Right atrium auricular region (tissue), 2 donors: ENCODE measurements around the gene PCDHGC3. TPM values are rescaled to one million over a fixed set of nuclear protein-coding genes. Genes with fewer than 3 reads are reported as not detected.

Source experiments
- DNase-seq: peaks from one replicate; pipeline ENCODE4 v3.0.0-alpha.2; 2019; ENCODE audit warnings: low spot score
- H3K27ac ChIP-seq, 2 donors: fragments of 200-600 bp; sonication (generic); 1 replicate in 1 of 2; 2 replicates in 1 of 2; pipeline ENCODE4 v1.5.1; 2016 to 2019
- H3K27me3 ChIP-seq, 2 donors: fragments of 200-600 bp; sonication (generic); one replicate each; pipeline versions ENCODE4 v1.5.1 to v1.6.0; 2017 to 2019
- H3K36me3 ChIP-seq: fragments of 200-600 bp; sonication (generic); one replicate; pipeline ENCODE4 v1.5.1; 2016
- H3K4me1 ChIP-seq, 2 donors: fragments of 200-600 bp; sonication (generic); one replicate each; pipeline versions ENCODE4 v1.5.1 to v1.6.0; 2017 to 2019
- H3K4me3 ChIP-seq, 2 donors: fragments of 200-600 bp; sonication (generic); 1 replicate in 1 of 2; 2 replicates in 1 of 2; pipeline ENCODE4 v1.5.1; 2017 to 2019; ENCODE audit warnings: mild to moderate bottlenecking in 1 of 2, moderate library complexity in 1 of 2
- H3K9me3 ChIP-seq, 2 donors: fragments of 200-600 bp; sonication (generic); one replicate each; pipeline ENCODE4 v1.5.1; 2019
- total RNA-seq, 2 donors: library from RNA; depleted of rRNA; stranded (reverse); fragments of >200 nt; gene quantifications; one replicate each; pipeline ENCODE4 v1.1.0, GENCODE V29; 2016
- TF ChIP-seq, protein P1 (sequence below), 2 donors: fragments of 200-600 bp; sonication (generic); IDR thresholded peaks; one replicate each; pipeline ENCODE4 v1.5.1; 2019; ENCODE audit warnings: antibody characterized with exemption in 2 of 2

The PCDHGC3 gene
- total RNA-seq, 2 donors from 2014 or later, result 24.1 to 38.3 TPM

DNA sequence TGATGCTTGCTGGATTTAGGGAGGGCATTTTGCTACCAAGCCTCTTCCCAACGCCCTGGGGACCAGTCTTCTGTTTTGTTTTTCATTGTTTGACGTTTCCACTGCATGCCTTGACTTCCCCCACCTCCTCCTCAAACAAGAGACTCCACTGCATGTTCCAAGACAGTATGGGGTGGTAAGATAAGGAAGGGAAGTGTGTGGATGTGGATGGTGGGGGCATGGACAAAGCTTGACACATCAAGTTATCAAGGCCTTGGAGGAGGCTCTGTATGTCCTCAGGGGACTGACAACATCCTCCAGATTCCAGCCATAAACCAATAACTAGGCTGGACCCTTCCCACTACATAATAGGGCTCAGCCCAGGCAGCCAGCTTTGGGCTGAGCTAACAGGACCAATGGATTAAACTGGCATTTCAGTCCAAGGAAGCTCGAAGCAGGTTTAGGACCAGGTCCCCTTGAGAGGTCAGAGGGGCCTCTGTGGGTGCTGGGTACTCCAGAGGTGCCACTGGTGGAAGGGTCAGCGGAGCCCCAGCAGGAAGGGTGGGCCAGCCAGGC lies 36.1 kb downstream of the PCDHGC3 start:
- Histone ChIP-seq H3K4me3 (no peak overlapping the region), H3K27me3 (no peaks in the 10 kb centered on the region), H3K4me1 (peaks cover 0 to 84% of the 10 kb centered on the region in 2 donors), H3K27ac (peak overlapping the region; percentile 76 to 85), H3K36me3 (peaks cover 23% of the 10 kb centered on the region), H3K9me3 (no peaks in the 10 kb centered on the region)
- TF ChIP-seq, protein P1, sequence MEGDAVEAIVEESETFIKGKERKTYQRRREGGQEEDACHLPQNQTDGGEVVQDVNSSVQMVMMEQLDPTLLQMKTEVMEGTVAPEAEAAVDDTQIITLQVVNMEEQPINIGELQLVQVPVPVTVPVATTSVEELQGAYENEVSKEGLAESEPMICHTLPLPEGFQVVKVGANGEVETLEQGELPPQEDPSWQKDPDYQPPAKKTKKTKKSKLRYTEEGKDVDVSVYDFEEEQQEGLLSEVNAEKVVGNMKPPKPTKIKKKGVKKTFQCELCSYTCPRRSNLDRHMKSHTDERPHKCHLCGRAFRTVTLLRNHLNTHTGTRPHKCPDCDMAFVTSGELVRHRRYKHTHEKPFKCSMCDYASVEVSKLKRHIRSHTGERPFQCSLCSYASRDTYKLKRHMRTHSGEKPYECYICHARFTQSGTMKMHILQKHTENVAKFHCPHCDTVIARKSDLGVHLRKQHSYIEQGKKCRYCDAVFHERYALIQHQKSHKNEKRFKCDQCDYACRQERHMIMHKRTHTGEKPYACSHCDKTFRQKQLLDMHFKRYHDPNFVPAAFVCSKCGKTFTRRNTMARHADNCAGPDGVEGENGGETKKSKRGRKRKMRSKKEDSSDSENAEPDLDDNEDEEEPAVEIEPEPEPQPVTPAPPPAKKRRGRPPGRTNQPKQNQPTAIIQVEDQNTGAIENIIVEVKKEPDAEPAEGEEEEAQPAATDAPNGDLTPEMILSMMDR (IDR thresholded peaks at IDR 0.05), result no peak
- DNase-seq, result no peak

DNA sequence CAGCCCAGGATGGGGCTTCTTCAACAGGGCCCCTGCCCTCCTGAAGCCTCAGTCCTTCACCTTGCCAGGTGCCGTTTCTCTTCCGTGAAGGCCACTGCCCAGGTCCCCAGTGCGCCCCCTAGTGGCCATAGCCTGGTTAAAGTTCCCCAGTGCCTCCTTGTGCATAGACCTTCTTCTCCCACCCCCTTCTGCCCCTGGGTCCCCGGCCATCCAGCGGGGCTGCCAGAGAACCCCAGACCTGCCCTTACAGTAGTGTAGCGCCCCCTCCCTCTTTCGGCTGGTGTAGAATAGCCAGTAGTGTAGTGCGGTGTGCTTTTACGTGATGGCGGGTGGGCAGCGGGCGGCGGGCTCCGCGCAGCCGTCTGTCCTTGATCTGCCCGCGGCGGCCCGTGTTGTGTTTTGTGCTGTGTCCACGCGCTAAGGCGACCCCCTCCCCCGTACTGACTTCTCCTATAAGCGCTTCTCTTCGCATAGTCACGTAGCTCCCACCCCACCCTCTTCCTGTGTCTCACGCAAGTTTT lies 36.7 kb downstream of the PCDHGC3 start:
- peaks cover 0 to 78% of the 10 kb centered on the region in 2 donors for H3K4me1 ChIP-seq

DNA sequence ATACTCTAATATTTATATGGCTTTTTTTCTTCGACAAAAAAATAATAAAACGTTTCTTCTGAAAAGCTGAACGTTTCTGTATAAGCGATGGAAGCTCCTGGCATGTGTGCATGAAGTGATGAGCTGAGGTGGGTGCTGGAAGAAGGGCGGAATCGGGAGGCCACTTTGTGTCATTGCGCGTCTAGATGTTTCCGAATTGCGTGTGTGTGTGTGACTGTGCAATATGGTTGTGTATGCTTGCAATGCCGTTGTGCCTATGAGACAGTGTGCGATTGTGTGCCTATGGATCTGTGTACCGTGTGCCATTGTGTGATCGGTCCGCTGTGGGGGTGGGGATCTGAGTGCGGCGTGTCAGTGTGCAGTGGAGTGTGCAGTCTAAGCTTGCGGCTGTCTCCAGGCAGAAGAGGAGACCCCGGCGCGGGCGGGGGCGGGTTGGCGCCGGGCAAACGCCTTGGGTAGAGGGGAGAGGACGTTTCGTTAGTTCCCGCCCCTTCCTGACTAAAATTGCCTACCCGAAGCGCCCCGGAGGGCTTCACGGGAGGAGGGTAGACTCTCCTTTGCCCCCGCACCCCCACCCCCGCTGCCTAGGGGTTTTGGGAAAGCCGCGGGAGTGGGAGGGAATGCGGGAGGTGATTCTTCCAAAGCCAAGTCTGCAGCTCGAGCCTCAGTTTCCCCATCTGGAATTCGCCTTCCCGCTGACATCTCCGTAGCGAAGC lies 37.3 kb downstream of the PCDHGC3 start:
- H3K27me3 ChIP-seq, result no peaks in the 10 kb centered on the region
- H3K36me3 ChIP-seq, result peaks cover 24% of the 10 kb centered on the region
- DNase-seq, result no peak
- peaks cover 0 to 72% of the 10 kb centered on the region in 2 donors for H3K4me1 ChIP-seq
- TF ChIP-seq, protein P1 (IDR thresholded peaks at IDR 0.05), result no peak
- H3K4me3 ChIP-seq, result peak overlapping the region; percentile 35 to 61
- H3K27ac ChIP-seq, result peak overlapping the region; percentile 76 to 85
- no peaks in the 10 kb centered on the region for H3K9me3 ChIP-seq

More for the DNA sequence above, 36.7 kb downstream of the PCDHGC3 start:
- no peaks in the 10 kb centered on the region for H3K9me3 ChIP-seq
- H3K27me3 ChIP-seq, result no peaks in the 10 kb centered on the region
- peak; percentile 86 for DNase-seq
- H3K4me3 ChIP-seq, result peak overlapping the region; percentile 35 to 61
- peaks cover 24% of the 10 kb centered on the region for H3K36me3 ChIP-seq
- peak overlapping the region; percentile 76 to 85 for H3K27ac ChIP-seq
- TF ChIP-seq, protein P1 (IDR thresholded peaks at IDR 0.05), result peak; percentile 77 to 90

DNA sequence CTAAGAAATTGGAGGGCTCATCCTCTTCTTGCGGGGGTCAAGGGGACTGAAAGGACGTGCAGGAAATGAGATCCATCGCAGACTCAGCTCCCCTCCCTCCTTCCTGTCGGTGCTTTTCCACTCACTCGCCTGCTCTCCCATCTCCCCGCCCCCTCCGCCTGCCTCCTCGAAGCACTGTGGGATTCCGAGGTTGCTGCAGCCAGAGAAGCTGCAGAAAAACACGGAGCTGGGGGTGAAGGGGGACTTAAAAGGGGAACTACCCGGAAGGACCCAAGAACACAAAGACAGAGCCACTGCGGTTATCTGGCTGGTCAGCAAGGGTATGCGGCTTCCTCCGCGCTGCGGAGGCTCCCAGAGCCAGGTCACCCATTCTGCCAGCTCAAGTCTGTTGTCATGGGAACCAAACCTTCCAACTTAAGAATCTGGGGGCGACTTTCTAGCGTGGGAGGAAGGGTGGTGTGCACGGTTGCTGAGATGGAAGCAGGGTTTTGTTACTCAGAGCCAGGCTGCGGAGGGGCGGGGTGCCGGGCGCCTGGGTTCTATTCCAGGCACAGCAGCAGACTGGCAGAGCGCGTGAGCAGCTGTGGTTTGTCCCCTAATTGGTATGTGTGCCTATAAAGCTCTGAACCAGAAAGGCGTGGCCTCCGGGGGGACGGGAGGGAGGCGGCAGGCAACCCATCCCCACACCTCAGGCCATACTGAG lies 38.0 kb downstream of the PCDHGC3 start:
- H3K9me3 ChIP-seq, result no peaks in the 10 kb centered on the region
- peaks cover 0 to 64% of the 10 kb centered on the region in 2 donors for H3K4me1 ChIP-seq
- peak overlapping the region; percentile 35 to 61 for H3K4me3 ChIP-seq
- peak; percentile 85 for DNase-seq
- H3K27ac ChIP-seq, result peak overlapping the region; percentile 76 to 85
- peaks cover 24% of the 10 kb centered on the region for H3K36me3 ChIP-seq
- H3K27me3 ChIP-seq, result no peaks in the 10 kb centered on the region
- TF ChIP-seq, protein P1 (IDR thresholded peaks at IDR 0.05), result no peak

DNA sequence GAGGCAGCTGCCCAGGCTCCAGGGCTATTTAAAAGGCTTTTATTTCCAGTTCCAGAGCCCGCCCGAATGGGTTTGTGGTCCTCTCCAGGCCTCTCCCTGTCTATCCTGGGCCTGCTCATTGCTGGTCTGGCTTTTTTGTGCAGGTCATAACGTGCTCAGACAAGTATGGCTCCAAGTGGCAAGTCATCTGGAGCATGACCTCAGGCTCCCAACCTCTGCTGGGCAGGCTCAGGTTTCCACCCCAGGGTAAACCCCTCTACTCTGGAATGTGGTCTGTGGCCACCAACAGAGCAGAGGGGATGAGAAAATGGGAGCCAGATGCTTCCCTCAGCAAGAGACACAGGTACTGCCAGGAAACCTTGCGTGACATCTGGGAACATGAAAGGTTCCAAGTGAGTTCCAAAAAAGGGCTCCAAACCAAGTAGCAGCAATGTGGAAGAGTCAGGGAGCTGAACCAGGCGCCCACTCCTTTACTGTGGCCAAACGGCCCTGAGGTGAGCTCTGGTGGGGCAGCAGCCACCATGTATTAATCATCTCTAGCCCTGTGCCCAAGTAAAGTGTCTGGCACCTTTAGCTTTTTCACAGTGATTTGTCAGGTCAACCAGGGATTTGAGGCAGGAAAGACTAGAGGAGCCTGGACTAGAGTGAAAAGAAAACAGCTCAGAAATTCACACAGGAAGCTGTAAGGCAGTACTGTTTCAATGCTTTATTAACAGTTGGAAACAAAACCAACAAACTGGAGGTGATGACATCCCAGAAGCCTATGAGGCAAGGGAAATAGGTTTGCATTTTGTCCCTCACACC lies 38.8 kb downstream of the PCDHGC3 start:
- Histone ChIP-seq H3K36me3 (peaks cover 28% of the 10 kb centered on the region), H3K9me3 (no peaks in the 10 kb centered on the region), H3K27ac (peak overlapping the region; percentile 76 to 85), H3K4me3 (peak overlapping the region in 1 of 2 donors; percentile 61), H3K4me1 (peaks cover 0 to 57% of the 10 kb centered on the region in 2 donors), H3K27me3 (no peaks in the 10 kb centered on the region)
- DNase-seq, result no peak
- TF ChIP-seq, protein P1 (IDR thresholded peaks at IDR 0.05), result no peak
